Lung (tissue), 12 donors: ENCODE data around the gene ZNF830. TPM values are rescaled to one million over a fixed set of nuclear protein-coding genes. Genes with fewer than 3 reads are reported as not detected.

Experiments
- ATAC-seq: fragments of 200-7000 bp; cut with Tn5 transposase; one replicate; pipeline ENCODE4 v1.9.1; 2020; ENCODE audit warnings: moderate number of reproducible peaks; ENCODE audit not compliant: insufficient read depth, low FRiP score
- DNase-seq, 3 donors: peaks; one replicate each; pipeline ENCODE4 v3.0.0-alpha.2; 2013 to 2017
- H3K27ac ChIP-seq, 2 donors: one replicate each; pipeline ENCODE4 v1.5.1; 2013; ENCODE audit warnings: mild to moderate bottlenecking in 2 of 2, moderate library complexity in 2 of 2, control low read depth in 1 of 2, inconsistent platforms in 1 of 2, low read depth in 1 of 2, low read length in 1 of 2
- H3K27me3 ChIP-seq, 3 donors: one replicate each; pipeline ENCODE4 v1.5.1; 2013; ENCODE audit warnings: low read length in 2 of 3; ENCODE audit not compliant: control insufficient read depth in 3 of 3, insufficient read depth in 3 of 3
- H3K36me3 ChIP-seq, 4 donors: one replicate each; pipeline ENCODE4 v1.5.1; 2013; ENCODE audit warnings: low read length in 4 of 4, mild to moderate bottlenecking in 1 of 4, moderate library complexity in 1 of 4; ENCODE audit not compliant: control insufficient read depth in 4 of 4, insufficient read depth in 4 of 4
- H3K4me1 ChIP-seq, 5 donors: one replicate each; pipeline ENCODE4 v1.5.1; 2013; ENCODE audit warnings: low read length in 5 of 5, mild to moderate bottlenecking in 2 of 5, moderate library complexity in 1 of 5; ENCODE audit not compliant: control insufficient read depth in 5 of 5, insufficient read depth in 5 of 5
- H3K4me3 ChIP-seq: one replicate; pipeline ENCODE4 v1.5.1; 2013; ENCODE audit warnings: mild to moderate bottlenecking, control low read depth, moderate library complexity
- H3K9ac ChIP-seq, 2 donors: one replicate each; pipeline ENCODE4 v1.5.1; 2013; ENCODE audit warnings: low read length in 2 of 2, control low read depth in 1 of 2; ENCODE audit not compliant: insufficient read depth in 1 of 2
- H3K9me3 ChIP-seq, 4 donors: one replicate each; pipeline ENCODE4 v1.5.1; 2013; ENCODE audit warnings: low read length in 3 of 4, mild to moderate bottlenecking in 1 of 4, moderate library complexity in 1 of 4; ENCODE audit not compliant: control insufficient read depth in 4 of 4, insufficient read depth in 3 of 4
- WGBS, 2 donors: extraction: QIAGEN DNeasy Blood & Tissue Kit; methylation state at CpG; one replicate each; pipeline ENCODE4 v1.1.7; 2013; 5-methylcytosine and 5-hydroxymethylcytosine counted together
- polyA plus RNA-seq, 2 donors: library from polyadenylated mRNA; stranded (reverse); fragments of 200-250 nt; gene quantifications; one replicate each; pipeline ENCODE4 v1.2.1, GENCODE V29; 2013
- total RNA-seq, 2 donors: library from RNA; depleted of rRNA in 1 of 2; stranded (reverse); fragments of >200 nt in 1 of 2; gene quantifications; one replicate each; pipeline ENCODE4 v1.2.1, GENCODE V29; 2014 to 2021
- TF ChIP-seq, protein P1 (sequence below): IDR thresholded peaks from 2 replicates; pipeline ENCODE4 v1.5.1; 2012; ENCODE audit warnings: mild to moderate bottlenecking; ENCODE audit errors: control extremely low read depth, extremely low read depth
- donor health status: control.
- donor health status: control.
- donor health status: Bipolar disorder and iron deficiency.
- donor health status: healthy.
- donor health status: DM: yes; HTN: yes; CAD: no.

Gene ZNF830
- total and polyA plus RNA-seq, 4 donors, result 7.8 to 13.2 (median 11.8) TPM

DNA sequence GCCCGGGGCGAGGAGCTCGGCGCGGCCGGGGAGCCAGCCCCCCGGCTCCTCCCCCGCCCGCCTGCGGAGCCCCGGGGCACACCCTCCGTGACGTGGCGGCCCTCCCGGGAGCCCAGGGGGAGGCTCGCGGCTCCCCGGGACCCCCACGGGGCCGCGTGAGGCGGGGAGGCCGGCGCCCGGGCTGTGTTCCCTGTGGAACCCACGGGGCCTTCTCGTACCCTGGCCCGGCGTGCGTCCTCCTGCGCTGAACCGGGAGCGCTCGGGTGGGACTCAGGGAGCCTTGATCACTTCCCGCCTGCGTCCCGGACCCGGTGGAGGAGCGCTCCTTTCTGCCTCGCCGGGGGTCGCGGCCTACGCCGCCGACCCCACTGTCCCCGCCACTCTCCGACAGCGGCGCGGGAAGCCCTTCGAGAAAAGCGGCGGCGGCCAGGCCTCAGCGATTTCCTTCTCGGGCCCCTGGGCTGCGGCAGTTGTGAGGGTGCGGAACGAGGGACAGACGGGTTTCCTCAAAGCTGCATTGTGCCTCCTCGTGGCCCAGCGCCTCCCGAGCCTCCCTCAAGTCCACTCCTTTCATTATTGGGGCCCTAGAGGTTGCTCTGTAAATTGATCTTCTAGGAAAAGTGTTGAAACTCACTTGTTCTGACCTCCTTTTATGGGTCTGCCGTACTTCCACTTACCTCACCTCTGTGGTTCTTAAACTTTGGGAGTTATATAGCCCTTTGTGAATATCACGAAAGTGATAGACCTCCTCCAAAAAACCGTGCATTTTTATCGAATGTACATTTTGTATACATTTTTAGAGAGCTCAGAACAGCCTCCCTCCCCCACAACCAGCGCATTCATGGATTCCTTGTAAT, 19.6 kb downstream of the ZNF830 start:
- 0 to 1% methylated on average over 45 to 69 of the region's 69 CpGs for WGBS, 2 donors
- Histone ChIP-seq H3K27me3 (no peaks in the 10 kb centered on the region), H3K4me1 (peaks cover 1 to 15% (median 12%) of the 10 kb centered on the region in 5 donors), H3K9ac (peak overlapping the region; percentile 88 to 94), H3K4me3 (peak overlapping the region; percentile 90), H3K36me3 (peaks cover 0 to 7% (median 5%) of the 10 kb centered on the region in 4 donors), H3K27ac (peak overlapping the region; percentile 96 to 97), H3K9me3 (no peaks in the 10 kb centered on the region)
- DNase-seq (peak; percentile 84 to 90 (median 86)), ATAC-seq (peak; percentile 91)
- TF ChIP-seq, protein P1, sequence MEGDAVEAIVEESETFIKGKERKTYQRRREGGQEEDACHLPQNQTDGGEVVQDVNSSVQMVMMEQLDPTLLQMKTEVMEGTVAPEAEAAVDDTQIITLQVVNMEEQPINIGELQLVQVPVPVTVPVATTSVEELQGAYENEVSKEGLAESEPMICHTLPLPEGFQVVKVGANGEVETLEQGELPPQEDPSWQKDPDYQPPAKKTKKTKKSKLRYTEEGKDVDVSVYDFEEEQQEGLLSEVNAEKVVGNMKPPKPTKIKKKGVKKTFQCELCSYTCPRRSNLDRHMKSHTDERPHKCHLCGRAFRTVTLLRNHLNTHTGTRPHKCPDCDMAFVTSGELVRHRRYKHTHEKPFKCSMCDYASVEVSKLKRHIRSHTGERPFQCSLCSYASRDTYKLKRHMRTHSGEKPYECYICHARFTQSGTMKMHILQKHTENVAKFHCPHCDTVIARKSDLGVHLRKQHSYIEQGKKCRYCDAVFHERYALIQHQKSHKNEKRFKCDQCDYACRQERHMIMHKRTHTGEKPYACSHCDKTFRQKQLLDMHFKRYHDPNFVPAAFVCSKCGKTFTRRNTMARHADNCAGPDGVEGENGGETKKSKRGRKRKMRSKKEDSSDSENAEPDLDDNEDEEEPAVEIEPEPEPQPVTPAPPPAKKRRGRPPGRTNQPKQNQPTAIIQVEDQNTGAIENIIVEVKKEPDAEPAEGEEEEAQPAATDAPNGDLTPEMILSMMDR, result peak; percentile 20

DNA sequence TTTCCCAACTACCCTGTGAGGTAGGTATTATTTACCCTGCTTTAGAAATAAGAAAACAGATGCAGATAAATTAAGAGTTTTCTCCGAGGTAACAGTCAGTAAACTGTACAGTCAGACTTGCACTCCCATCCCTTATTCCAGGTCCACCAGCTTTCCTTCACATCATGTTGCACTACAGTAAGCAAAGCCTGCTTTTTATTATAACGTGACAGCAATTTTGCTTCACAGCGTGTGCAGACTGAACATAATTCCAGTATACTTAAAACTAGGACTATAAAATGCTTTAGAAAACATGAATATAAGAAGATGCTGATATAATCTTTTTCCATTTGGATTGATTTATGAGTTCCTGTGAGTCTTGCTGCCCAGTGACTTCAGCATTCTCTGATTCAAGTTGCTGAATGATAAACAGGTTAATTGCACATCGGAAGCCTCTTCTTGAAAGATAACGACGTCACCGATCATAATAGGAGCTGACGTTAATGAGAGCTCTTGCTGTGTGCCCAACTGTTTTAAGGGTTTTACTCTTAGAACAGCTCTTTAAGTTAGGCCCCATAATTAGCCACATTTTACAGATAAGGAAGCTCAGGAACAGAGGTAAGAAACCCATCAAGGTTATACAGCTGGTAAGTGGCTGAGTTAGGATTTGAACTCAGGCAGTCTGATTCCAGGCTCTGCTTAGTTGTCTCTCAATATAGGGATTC, 20.4 kb downstream of the ZNF830 start:
- ATAC-seq, result no peak
- 14 to 16% methylated on average over 8 of the region's 8 CpGs for WGBS, 2 donors
- DNase-seq, result peak in 2 of 3 donors; percentile 40 to 41
- TF ChIP-seq, protein P1, result no peak
- Histone ChIP-seq H3K4me1 (peaks cover 1 to 15% (median 12%) of the 10 kb centered on the region in 5 donors), H3K9ac (peak overlapping the region; percentile 88 to 94), H3K9me3 (no peaks in the 10 kb centered on the region), H3K27me3 (no peaks in the 10 kb centered on the region), H3K4me3 (peak overlapping the region; percentile 90), H3K27ac (peak overlapping the region; percentile 96 to 97), H3K36me3 (peaks cover 3 to 7% (median 6%) of the 10 kb centered on the region in 4 donors)

DNA sequence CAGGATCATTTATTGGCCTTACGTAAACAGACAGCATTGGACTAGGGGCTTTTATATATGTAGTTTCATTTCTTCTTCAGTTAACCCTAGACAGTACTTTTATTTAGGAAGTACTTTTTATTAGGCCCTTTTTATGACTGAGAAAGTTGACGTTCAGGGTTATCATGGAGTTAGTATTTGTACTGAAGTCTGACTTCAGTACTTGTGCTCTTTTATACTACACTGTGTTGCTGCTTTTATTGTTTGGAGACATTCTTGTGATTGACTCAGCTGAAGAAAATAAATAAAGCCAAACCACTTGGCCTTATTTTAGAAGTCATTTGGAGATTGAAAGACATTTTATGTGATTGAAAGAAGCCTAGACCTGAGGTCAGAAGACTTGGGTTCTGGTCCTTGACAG, 25.9 kb downstream of the ZNF830 start:
- no peak overlapping the region for H3K9ac ChIP-seq
- peaks cover 19 to 37% (median 24%) of the 10 kb centered on the region in 4 donors for H3K36me3 ChIP-seq
- H3K27me3 ChIP-seq, result no peaks in the 10 kb centered on the region
- peaks cover 0 to 7% (median 1%) of the 10 kb centered on the region in 5 donors for H3K4me1 ChIP-seq
- ATAC-seq (no peak), DNase-seq (no peak)
- H3K9me3 ChIP-seq, result no peaks in the 10 kb centered on the region
- no peak overlapping the region for H3K4me3 ChIP-seq
- WGBS, 2 donors, result 78 to 80% methylated on average over 2 of the region's 2 CpGs
- TF ChIP-seq, protein P1, result no peak
- H3K27ac ChIP-seq, result no peak overlapping the region
